A172 (cell line): ENCODE data around the gene SLC25A47. TPM values are rescaled to one million over a fixed set of nuclear protein-coding genes. Genes with fewer than 3 reads are reported as not detected.
"Not testable (repeated sequence)": the region's sequence is repeated elsewhere in the genome, so short reads cannot be mapped to it uniquely, and the experiment has no call there.

Experiments used
- DNase-seq: peaks from one replicate; pipeline ENCODE4 v3.0.0-alpha.2; 2015; ENCODE audit warnings: low spot score
- total RNA-seq: library from RNA; depleted of rRNA; stranded (reverse); fragments of >200 nt; shearing (Covaris generic); gene quantifications from 2 replicates; pipeline ENCODE4 v1.2.3, GENCODE V29; 2014

Gene SLC25A47
- total RNA-seq, 1 experiment from 2014 or later = not detected

DNA sequence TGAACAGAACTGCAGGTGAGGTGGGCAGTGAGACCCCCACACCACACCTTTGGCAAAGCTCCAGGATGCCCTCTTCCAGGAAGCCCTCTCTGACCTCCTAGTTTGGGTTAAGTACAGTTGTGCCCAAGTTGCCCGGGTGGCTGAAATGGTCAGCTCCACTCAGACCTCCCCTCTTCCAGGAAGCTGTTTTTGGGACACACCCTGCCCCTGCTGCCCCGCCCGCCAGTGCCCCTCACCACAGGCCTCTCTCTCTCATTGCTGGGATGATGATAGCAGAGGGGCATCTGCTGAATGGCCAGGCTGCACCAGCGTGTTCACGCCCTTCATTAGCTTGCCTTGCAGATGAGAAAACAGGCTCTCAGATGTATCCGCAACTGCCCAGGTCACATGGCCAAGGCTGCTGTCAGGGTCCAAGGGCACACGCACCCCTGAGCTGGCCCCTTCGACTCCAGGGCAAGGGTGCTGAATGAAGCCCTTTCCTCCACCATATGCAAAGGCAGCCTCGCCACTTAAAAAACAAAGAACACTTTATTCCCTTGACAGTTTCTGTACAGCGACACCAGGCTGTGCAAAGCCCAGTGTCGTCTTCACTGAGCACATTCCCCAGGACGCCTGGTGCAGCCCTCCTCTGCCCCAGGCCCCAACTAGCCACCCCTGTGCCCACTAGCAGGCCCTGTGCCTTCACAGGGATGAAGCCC is 32.4 kb upstream of the SLC25A47 start:
- no peak for DNase-seq

DNA sequence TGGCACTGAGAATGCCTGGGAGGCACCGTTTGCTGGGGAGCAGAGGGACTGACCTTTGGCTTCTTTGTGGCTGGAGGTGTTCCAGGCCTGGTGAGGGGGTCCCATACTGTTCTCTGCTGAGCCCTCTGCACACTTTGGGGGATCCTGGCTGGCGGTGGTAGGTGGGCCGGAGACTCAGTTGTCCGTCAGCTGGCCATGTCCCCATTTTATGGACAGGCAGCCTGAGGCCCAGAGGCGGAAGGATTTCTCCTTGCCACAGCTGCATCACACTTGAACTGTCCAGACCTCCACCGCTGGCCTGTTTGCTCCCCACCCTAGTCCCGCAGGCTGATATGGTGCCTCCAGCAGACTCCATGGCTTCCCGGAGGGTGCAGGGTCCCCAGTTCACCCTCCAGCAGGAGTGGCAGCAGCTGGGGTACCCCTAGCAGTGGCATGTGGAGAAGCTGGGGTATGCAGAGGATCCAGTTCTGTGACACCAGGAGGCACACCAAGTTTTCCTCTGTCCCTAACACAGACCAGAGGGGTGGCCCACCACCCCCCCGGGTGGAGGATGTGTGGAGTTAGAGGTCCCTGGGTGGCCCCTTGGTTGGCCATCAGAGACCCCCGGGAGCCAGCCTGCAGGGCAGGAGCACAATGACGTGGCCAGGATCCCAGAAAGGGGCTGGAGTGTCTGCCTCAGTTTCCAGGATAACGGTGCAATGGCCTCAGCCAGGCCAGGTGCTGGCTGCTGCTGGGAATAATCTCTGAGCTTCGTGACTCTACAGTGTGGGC is 31.6 kb upstream of the SLC25A47 start:
- no peak for DNase-seq

DNA sequence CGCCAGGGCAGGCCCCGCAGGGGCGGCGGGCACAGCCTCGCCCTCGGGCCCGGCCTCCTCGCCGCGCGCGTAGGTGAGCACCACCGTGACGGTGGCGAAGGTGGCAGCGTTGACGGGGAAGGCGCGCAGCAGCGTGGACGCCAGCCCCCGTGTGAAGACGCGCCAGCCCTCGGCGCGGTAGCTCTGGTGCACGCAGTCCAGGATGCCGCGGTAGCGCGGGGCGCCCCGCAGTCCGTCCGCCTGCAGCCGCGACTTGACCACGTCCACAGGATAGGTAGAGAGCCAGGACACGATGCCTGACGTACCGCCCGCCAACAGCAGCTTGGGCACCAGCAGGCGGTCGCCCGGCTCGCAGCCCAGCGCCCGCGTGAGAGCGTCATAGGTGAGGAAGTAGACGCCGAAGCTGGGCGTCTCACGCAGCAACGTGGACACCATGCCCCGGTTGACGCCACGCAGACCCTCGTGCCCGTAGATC is 30.8 kb upstream of the SLC25A47 start:
- DNase-seq = no peak

DNA sequence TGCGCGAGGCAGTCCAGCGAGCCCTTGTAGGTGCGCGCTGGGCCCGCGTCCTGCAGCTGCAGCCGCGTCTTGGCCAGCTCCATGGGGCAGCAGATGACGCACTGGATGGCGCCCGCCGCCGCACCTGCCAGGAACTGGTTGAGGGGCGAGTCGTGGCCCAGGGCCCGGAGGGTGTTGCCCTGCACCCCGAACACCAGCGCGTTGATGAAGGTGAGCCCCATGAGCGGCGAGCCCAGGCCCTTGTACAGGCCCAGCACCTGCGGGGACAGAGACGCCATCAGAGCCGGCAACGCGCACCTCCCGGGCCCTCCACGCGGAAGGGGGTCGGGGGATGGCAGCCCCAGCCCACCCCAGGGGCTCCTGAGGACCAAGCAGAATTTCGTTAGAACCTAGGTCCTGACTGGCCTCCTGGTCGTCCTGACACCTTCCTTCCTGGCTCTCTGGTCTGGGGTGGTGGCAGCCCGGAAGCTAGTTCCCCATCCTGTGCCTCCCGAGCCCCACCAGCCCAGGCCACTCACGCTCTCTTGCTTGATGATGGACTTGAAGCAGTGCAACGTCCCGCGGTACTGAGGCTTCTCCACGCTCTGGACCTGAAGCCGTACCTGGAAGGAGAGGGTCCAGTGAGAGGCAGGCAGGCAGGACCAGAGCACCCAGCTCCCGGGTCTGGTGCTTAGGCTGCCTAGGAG is 30.2 kb upstream of the SLC25A47 start:
- no peak for DNase-seq

DNA sequence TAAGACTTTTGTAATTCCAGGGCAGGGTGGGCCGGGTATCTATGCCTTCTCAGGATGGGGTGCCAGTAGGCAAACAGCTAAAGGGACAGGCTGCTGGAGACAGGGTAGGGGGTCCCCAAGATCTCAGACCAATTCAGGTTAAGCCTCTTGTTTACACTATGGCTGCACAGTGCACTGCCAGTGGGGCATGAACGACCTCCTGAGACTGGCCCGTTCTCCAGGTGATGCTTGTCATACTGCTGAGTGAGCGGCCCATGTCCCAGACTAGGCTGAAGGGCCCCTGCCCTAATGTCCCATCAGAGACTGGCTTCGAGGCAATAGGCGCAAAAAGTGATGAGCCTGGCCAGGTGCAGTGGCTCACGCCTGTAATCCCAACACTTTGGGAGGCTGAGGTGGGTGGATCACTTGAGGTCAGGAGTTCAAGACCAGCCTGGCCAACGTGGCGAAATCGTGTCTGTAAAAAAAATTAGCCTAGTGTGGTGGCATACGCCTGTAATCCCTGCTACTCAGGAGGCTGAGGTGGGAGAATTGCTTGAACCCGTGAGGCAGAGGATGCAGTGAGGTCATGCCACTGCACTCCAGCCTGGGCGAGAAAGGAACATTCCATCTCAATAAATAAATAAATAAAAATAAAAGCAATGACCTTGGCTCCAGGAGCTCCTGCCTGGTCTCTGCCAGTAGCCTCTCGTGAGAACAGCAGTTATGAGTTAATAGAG is 29.5 kb upstream of the SLC25A47 start:
- DNase-seq = no peak

DNA sequence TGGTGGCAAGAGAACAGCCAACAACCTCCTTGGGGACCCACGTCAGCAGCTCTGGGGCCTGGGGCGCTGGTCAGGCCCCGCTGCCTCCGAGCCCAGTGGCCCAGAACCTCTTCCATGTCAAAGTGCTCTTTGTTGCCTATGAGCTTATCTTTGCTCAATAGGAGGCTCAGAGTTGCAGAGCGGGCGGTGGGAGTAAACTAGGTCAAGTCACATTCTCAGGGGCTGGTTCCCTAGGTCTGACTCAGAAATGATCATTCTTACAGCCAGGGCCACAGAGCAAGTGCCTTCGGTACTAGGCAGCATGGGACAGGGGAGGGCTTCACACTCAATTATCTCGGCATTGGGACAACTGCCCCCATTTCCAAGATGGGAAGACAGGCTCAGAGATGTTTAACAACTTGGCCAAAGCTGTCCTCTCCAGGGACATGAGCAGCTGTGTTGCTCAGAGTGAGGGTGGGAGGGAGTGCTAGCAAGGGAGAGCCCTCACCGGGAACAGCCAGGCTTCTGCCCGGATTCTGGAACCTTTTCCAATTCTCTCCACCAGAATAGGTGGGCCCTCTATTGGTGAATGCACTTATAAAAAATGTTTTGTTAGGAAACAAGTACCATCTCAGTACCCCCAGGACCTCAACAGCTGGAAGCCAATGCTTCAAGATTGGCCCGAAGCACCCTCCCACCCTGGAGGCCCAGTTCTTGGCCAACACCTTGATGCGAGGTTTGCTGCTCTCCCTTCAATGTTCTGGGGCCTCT is 28.8 kb upstream of the SLC25A47 start:
- no peak for DNase-seq

DNA sequence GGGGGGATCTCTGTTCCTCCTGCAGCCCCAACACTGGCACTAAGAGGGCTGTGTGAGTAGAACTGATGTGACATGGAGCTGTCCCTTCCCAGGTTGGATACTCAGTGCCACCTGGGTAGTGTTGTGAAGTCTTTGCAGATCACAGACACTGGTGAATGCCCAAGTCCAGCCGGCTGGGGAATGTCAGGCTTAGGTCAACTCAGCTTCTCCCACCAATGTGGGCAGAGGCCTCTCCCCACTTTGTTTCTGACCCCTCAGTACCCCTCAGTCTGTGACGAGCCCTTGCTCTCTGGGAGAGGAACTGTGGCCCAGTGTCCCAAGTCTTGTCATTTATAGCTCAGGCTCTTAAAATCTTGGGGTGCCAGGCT is 28.2 kb upstream of the SLC25A47 start:
- DNase-seq = no peak

DNA sequence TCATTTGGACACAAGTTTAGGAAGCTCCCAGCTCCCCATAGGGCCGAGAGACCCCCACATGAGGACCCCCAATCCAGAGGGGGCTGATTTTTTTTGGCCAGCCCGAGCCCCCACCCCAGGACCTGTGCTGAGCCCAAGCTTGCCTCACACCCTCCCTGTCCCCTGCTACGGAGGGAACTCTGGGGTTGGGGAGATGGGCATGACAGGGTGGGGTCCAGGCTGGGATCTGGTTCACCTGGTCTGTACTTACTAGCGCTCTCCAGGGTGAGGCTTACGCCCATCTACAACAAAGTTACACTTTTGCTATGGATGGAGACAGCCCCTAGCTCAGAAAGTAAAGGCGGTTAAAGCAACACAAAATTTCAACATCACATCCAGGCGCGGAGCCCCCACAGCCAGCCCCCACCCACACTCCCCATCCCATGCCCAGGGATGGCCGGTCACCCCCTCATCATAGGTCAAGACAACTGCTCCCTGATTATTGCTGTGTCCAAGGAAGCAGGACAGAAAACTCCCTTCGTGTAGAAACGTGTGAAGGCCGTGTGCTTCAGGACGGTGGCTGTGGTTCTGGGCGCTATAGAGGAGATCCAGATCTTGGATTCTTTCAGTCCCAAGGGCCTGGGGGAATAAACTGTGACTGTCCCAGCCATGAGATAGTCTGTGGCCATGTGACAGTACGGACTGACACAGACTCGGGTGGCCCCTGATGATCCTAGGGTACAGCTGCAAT is 27.6 kb upstream of the SLC25A47 start:
- DNase-seq = no peak

DNA sequence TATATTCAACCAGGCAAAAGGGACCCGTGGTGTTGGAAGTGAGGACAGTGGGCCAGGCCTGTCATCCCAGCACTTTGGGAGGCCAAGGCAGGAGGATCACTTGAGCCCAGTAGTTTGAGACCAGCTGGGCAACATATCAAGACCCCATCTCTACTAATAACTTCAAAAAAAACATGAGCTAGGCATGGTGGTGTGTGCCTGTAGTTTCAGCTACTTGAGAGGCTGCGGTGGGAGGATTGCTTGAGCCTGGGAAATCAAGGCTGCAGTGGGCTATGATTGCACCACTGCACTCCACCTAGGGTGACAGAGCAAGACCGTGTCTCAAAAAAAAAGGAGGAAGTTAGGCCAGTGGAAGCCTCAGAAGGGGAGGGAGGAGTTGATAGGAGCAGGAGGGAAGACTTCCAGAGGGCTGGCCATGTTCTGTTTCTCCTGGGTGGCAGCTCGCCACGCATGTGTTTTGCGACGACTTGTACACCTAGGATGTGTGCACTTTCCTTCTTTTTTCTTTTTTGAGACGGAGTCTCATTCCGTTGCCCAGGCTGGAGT is 27.0 kb upstream of the SLC25A47 start:
- no peak for DNase-seq

DNA sequence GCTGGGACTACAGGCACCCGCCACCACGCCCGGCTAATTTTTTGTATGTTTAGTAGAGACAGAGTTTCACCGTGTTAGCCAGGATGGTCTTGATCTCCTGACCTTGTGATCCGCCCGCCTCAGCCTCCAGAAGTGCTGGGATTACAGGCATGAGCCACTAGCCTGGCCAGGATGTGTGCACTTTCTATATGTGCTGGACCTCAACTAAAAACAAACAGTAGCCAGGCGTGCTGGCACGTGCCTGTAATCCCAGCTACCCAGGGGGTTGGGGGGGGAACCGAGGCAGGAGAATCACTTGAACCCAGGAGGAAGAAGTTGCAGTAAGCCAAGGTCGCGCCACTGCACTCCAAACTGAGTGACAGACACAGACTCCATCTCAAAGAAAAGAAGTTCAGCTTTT is 26.4 kb upstream of the SLC25A47 start:
- not testable (repeated sequence) for DNase-seq

DNA sequence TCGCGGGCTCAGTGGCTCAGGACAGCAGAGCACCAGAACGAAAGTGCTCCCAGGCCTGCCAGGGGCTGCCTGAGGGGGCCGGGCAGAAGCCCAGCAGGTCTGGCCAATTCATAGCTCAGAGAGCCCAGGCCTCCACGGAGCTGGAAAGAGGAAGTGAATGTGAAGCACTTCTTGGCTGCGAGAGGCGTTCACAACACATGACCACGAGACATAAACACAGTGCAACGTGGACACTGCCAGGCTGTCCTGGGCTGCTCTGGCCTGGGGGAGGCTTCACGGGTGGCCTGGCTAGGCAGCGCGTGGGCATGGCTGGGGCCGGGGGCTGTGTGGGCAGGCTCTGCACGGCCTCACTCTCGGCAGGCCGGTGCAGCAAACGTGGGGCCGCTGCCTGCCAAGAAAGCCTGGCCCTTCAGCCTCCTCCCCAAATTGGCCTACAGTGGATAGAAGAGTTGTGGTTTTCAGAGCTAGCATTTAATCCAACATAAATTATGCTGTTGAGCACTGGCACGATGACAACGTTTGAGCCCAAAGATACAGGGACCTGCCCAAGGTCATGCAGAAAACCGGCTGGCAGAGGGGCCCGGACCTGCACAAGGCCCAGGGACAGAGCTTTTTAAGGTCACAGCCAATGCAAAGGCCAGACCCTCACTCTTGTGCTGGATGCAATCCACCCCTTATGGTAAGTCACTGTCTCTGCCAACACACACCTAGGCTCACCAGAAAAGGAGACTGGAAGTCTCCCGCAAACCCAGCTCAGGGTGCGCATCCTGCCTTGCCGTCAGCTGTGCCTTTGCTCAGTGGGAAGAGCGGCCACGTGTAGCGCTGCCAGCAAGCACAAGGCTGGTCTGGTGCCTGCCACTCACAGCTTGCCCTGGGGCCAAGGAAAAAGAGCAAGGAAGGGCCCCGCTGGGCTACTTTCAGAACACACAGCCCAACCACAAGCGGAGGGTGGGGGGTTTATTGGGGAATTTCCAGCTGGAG is 25.5 kb upstream of the SLC25A47 start:
- DNase-seq = no peak

DNA sequence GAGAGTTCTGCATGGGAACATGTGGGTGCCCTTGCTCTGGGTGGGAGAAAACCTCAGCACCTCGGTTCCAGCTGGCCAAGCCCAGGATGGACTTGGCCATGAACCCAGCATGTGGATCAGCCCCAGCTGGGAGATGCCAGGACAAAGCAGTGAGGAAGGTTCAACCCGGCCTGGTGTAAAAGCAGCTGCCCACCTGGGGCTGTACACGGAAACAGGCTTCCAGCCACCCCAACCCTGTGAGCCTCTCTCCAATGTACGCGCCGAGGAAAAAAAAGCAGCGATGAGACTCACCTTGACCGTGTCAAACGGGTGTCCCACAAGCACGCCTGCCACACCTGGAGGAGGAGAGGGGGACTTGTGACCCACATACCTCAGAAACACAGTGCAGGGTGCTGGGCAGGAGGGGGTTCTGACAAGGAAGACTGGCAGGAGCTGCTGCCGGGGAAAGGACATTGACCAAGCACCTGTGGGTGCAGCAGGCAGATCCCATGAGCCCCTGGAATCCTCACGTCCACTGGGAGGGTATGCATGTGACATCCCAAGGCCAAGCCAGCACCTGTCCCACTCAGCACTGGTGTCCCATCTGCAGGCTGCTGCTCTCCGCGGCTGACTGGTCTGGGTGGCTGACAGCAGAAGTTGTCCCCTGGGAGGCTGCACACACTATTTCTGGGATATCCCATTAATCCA is 24.4 kb upstream of the SLC25A47 start:
- DNase-seq = no peak

DNA sequence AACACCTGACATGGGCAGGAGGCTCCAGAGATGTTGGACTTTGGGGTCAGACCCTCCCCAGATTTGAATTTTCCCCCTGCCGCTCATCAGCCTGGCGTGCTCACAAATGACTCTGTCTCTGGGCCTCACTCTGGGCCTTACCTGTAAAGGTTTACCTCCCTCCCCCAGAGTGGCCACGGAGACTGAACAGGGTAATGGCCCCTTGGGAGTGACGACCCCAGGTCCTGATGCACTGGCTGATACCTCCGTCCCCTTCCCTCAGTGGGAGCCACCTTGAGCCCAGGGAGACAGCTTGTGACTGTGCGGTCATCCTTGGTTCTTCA is 23.9 kb upstream of the SLC25A47 start:
- no peak for DNase-seq

DNA sequence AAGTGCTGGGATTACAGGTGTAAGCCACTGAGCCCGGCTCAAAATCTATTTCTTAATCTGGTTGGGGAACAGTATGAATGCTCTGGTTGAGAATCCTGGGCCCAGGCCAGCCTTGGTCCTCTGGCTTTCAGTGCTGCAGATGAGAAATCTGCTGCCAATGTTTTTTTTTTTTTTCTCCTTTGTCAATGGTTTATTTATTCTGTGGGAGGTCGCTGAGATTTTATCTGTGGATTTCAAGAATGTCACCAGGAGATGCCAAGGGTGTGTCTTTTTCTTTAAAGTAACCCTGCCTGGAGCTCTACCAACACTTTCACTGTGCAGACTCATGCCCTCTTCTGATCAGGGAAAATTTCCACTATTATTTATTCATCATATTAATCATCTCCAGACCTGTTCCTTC is 20.5 kb upstream of the SLC25A47 start:
- DNase-seq = no peak

DNA sequence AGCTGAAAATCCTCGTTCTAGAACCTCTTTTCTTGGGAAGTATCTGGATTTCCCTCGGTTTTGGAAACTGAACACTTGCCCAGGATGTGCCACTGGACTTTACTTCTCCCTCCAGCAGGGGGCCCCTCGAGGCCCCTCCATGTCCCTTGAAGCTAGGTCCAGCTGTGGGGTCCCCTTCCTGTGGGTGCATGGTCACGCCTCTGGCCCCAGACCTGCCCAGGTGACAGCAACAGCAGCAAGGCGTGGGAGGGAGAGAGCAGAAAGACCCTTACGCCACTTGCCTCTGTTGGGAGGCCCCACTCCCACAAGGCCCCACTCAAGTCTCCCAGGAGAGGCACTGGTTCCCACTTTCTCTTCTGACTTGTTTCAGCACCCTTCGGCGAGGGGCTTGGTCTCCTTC is 20.0 kb upstream of the SLC25A47 start:
- DNase-seq = no peak

DNA sequence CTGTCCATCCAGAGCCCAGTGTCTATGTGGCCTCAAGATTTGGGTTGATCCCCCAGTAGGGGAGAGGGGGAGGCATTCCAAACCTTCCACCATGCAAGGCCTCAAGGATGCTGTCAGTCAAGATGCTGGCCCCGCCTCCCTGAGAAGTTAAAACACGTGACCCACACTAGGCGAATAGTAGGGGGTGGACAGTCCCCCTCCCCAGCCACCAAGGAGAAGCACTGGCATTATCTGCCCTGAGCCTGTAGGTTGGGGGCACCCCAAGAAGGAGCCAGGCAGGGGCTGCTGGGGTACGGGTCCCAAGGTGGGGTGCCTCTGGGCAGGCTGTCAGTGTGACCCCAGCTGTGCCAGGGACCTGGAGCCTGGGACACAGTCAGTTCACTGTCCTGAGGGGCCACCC is 19.2 kb upstream of the SLC25A47 start:
- no peak for DNase-seq

DNA sequence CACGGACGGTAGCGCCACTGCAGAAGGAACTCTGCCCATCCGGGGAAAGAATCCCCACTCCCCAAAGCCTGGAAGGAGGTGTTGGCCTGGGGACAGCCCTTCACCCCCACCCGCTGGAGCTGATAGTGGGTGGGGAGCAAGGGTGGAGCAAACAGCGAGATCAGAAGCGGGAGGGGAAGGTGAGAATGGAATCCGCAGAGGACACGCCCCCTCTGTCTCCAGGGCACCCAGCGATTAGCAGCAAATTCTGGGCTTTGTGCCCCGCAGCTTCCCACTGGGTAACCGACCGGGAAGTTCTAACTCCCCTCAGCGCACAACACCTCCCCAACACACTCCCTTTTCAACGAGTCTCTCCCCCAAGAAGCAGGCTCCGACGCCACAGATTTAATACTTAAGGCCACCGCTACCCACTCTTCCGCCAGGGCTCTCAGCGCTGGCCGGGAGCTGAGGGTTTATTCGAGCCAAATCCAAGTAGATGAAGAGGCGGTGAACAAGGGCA is 18.3 kb upstream of the SLC25A47 start:
- peak; percentile 59 for DNase-seq

DNA sequence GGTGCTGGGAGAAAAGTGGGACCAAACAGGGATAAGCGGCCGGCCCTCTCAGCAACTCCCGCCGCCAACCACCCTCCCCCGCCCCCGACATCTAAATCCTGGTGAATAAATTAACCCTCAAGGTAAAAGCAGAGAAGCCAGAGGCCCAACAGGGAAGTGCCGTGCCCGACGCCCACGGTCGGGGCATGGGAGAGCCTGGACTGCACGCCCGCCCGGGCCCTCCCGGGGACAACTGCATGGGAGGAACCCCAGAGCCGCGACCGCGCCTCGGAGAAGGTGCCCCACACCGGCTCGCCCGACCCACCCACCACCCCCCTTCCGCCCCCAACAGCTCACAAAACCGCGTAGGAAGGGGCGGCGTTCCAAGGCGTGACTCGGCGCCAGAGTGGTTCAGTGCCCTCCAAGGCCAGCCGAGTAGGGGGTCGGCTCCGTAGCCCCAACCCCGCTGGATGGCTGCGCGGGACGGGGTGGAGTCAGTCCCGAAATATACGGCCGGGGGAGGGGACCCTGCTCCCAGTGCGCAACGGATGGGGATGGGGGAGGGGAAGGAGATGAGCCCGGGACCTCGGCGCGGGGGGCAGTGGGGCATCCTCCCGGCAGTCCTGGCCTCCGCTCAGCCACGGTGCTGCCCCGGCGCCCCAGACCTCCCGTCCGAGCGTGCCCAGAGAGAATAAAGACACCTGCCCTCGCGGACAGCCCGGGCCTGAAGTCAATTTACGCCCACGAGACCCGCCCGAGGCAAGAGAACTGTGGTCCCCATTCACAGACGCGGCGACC is 17.6 kb upstream of the SLC25A47 start:
- no peak for DNase-seq
